Central memory CD4-positive, alpha-beta T cell (primary cell): ENCODE measurements around the gene COX8C.
"Not testable (repeated sequence)": the region's sequence is repeated elsewhere in the genome, so short reads cannot be mapped to it uniquely, and the experiment has no call there.

Experiments used
- DNase-seq: peaks from one replicate; pipeline ENCODE4 v3.0.0; 2022

Gene COX8C

GRCh38 chr14:93375673-93376156 is 28.7 kb downstream of the COX8C start:
- no peak for DNase-seq

GRCh38 chr14:93379831-93380230 is 32.8 kb downstream of the COX8C start:
- DNase-seq: no peak

DNA sequence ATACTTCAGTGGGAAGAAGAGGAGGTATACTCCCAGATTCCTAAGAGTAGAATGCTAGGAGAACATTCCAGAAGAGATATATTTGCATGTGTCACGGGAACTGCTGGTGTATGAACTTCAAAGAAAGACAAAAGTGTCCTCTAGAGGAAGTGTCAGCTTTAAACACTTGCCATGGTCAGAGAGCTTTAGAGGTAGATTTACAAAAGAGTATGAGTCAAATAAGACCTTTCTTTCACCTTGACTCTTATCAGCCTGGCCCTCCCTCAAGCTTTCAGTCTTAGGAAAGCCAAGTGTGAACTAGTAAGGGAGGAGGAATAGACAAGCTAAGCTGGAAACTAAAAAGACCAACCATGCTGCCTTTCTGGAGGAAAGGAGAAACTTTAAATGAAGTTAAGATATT is 34.7 kb downstream of the COX8C start:
- DNase-seq: no peak

GRCh38 chr14:93384256-93384655 is 37.3 kb downstream of the COX8C start:
- not testable (repeated sequence) for DNase-seq

- no peak for DNase-seq
Observed at GRCh38 chr14:93395231-93395630, 48.2 kb downstream of the COX8C start.

- DNase-seq: no peak
Observed at GRCh38 chr14:93396456-93396855, 49.5 kb downstream of the COX8C start.
